NB4 (cell line): ENCODE data around the gene MRGPRF.

ENCODE experiments used
- CTCF ChIP-seq: IDR thresholded peaks from one replicate; pipeline ENCODE4 v1.5.1; 2012; ENCODE audit warnings: low read depth, low read length
- MAX ChIP-seq: IDR thresholded peaks from 2 replicates; pipeline ENCODE4 v1.6.1; 2011; ENCODE audit warnings: low read depth, low read length
- POLR2A ChIP-seq: IDR thresholded peaks from 2 replicates; pipeline ENCODE4 v1.6.1; 2011; ENCODE audit warnings: mild to moderate bottlenecking; ENCODE audit not compliant: insufficient read length; ENCODE audit errors: extremely low read depth

GRCh38 chr11:68974421-68975194 is 38.4 kb downstream of the MRGPRF start:
- TF ChIP-seq CTCF (no peak), MAX (no peak), POLR2A (no peak)
